ENCODE results near the gene PALS1.

PALS1 gene

GRCh38 chr14:67257906-67258305, 16.7 kb downstream of the PALS1 start:
- TF ChIP-seq, protein P1, sequence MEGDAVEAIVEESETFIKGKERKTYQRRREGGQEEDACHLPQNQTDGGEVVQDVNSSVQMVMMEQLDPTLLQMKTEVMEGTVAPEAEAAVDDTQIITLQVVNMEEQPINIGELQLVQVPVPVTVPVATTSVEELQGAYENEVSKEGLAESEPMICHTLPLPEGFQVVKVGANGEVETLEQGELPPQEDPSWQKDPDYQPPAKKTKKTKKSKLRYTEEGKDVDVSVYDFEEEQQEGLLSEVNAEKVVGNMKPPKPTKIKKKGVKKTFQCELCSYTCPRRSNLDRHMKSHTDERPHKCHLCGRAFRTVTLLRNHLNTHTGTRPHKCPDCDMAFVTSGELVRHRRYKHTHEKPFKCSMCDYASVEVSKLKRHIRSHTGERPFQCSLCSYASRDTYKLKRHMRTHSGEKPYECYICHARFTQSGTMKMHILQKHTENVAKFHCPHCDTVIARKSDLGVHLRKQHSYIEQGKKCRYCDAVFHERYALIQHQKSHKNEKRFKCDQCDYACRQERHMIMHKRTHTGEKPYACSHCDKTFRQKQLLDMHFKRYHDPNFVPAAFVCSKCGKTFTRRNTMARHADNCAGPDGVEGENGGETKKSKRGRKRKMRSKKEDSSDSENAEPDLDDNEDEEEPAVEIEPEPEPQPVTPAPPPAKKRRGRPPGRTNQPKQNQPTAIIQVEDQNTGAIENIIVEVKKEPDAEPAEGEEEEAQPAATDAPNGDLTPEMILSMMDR (IDR thresholded peaks at IDR 0.05; ENCODE audit: borderline replicate concordance, insufficient read depth, low read depth, low read length): no peak
- H3K4me3 ChIP-seq (ENCODE audit: low read depth, low read length): no peak overlapping the region

- H3K4me3 ChIP-seq (ENCODE audit: low read depth, low read length): no peak overlapping the region
- TF ChIP-seq, protein P1 (IDR thresholded peaks at IDR 0.05; ENCODE audit: borderline replicate concordance, insufficient read depth, low read depth, low read length): no peak
These were observed 19.7 kb downstream of the PALS1 start for GRCh38 chr14:67260965-67261364.

DNA sequence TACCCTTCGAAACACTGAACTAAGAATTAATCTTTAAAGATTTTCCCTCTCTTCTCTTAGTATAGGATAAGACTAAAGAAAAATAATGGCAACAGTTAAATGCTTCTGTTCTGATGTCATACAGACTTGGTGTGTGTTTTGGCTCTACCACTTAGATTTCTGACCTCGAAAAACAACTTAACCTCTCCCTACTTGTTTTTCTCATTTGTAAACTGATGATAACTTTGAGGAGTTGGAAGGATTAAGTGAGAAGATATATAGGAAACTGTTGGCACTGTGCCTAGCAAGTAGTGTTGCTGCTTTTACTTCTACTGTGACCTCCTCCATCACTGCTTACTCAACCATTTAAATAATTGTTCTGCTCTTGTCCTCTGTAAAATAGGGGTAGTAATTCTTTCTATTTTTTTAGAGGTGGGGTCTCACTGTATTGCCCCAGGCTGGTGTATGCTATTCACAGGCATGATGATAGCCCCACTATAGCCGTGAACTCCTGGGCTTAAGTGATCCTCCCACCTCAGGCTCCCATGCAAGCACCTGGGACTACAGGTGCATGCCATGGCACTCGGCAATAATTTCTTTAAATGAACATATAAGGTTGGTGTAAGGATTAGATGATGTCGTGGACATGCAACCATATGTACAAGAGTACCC, 22.4 kb downstream of the PALS1 start:
- TF ChIP-seq, protein P1 (IDR thresholded peaks at IDR 0.05; ENCODE audit: borderline replicate concordance, insufficient read depth, low read depth, low read length): no peak
- no peak overlapping the region for H3K4me3 ChIP-seq (ENCODE audit: low read depth, low read length)

DNA sequence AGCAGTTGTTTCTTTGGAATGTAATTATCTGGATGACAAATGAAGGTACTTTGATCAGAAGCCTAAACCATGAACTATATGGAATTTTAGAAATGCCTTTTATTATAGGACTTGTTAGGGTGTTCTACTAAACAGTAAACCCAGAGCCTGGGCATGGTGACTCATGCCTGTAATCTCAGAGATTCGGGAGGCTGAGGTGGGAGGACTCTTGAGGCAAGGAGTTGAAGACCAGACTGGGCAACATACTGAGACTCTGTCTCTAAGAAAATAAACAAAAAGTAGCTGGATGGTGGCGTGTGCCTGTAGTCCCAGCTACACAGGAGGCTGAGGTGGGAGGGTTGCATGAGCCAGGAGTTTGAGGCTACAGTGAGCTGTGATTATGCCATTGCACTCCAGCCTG, 23.9 kb downstream of the PALS1 start:
- H3K4me3 ChIP-seq (ENCODE audit: low read depth, low read length): no peak overlapping the region
- TF ChIP-seq, protein P1 (IDR thresholded peaks at IDR 0.05; ENCODE audit: borderline replicate concordance, insufficient read depth, low read depth, low read length): no peak

DNA sequence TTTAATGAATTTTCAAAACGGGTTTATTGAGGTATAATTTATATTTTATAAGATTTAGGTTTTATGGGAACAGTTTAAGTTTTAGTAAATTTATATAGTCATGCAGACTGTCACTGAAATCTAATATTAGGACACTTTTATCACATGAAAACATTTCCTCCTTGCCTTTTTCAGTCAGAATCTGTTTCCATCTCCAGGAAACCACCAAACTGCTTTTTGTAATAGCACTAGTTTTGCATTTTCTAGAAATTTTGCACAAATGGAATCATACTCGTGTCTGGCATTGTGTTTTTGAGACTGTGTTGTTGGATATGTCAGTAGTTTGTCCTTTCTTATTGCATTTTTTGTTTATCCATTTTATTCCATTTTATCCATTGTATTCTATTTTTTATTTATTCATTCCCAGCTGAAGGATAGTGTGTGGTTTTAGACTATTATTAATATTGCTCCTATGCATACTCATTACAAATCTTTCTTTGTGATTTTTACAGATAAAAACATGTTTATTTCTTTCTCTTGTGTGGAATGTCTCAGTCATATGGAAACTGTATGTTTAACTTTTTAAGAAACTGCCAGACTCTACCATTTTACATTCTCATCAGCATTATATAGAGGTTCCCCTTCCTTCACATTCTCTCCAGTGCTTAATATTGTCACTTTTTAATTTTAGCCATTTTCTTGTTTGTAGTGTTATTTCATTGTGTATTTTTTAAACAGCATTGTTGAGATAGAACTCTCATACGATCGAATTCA, 26.5 kb downstream of the PALS1 start:
- TF ChIP-seq, protein P1 (IDR thresholded peaks at IDR 0.05; ENCODE audit: borderline replicate concordance, insufficient read depth, low read depth, low read length): no peak
- no peak overlapping the region for H3K4me3 ChIP-seq (ENCODE audit: low read depth, low read length)

DNA sequence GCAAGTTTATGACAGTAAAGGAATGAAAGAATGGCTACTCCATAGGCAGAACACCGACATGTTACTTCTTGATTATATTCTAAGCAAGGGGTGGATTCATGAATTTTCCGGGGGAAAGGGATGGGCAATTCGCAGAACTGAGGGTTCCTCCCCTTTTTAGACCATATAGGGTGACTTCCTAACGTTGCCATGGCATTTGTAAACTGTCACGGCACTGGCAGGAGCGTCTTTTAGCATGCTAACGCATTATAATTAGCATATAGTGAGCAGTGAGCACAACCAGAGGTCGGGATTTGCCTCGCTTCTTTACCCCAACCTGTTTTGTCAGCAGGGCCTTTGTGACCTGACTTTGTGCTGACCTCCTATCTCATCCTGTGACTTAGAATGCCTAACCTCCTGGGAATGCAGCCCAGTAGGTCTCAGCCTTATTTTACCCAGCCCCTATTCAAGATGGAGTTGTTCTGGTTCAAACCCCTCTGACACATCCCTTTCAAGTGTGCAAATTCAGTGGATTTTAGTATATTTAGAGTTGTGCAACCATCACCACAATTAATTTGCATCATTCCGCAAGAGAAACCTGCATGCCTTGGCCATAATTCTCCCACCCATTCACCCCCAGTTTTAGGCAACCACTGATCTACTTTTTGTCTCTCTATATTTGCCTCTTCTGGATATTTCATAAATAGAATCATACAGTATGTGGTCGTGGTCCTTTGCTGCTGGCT, 27.4 kb downstream of the PALS1 start:
- no peak overlapping the region for H3K4me3 ChIP-seq (ENCODE audit: low read depth, low read length)

More for the DNA sequence above, 27.4 kb downstream of the PALS1 start:
- TF ChIP-seq, protein P1 (IDR thresholded peaks at IDR 0.05; ENCODE audit: borderline replicate concordance, insufficient read depth, low read depth, low read length): no peak
